OCI-LY1 (cell line): ENCODE measurements around the gene TGM1.

ENCODE experiments used
- H2AFZ ChIP-seq: fragments of 200-600 bp; sonication (generic), shearing (Covaris generic); 2 replicates; pipeline ENCODE4 v1.6.0; 2014; ENCODE audit warnings: antibody characterized with exemption, mild to moderate bottlenecking, low read length
- H3F3A ChIP-seq: fragments of 200-600 bp; sonication (generic), shearing (Covaris generic); 2 replicates; pipeline ENCODE4 v1.6.0; 2014; ENCODE audit warnings: mild to moderate bottlenecking, antibody characterized with exemption, low read length, moderate library complexity; ENCODE audit not compliant: insufficient read depth
- H3K27ac ChIP-seq: fragments of 200-600 bp; sonication (generic); 2 replicates; pipeline ENCODE4 v1.5.1; 2014; ENCODE audit warnings: low read length, mixed run types, mild to moderate bottlenecking, low read depth; ENCODE audit not compliant: poor library complexity, severe bottlenecking
- H3K27me3 ChIP-seq: fragments of 200-600 bp; sonication (generic); 2 replicates; pipeline ENCODE4 v1.6.0; 2014; ENCODE audit warnings: antibody characterized with exemption, mild to moderate bottlenecking, low read length, moderate library complexity; ENCODE audit not compliant: insufficient read depth
- H3K36me3 ChIP-seq: fragments of 200-600 bp; sonication (generic); 2 replicates; pipeline ENCODE4 v1.6.1; 2014; ENCODE audit warnings: mild to moderate bottlenecking, antibody characterized with exemption, low read length, moderate library complexity, mixed read lengths; ENCODE audit not compliant: insufficient read depth
- H3K4me1 ChIP-seq: fragments of 200-600 bp; sonication (generic); 2 replicates; pipeline ENCODE4 v1.5.1; 2014; ENCODE audit warnings: mild to moderate bottlenecking, low read length, moderate library complexity; ENCODE audit not compliant: insufficient read depth, severe bottlenecking
- H3K4me2 ChIP-seq: fragments of 200-600 bp; sonication (generic), shearing (Covaris generic); 2 replicates; pipeline ENCODE4 v1.6.1; 2014; ENCODE audit warnings: low read length
- H3K4me3 ChIP-seq: fragments of 200-600 bp; sonication (generic); 2 replicates; pipeline ENCODE4 v1.5.1; 2014; ENCODE audit warnings: low read length, low read depth, mild to moderate bottlenecking, mixed read lengths; ENCODE audit not compliant: poor library complexity, severe bottlenecking
- H3K79me2 ChIP-seq: fragments of 200-600 bp; shearing (Covaris generic); 2 replicates; pipeline ENCODE4 v1.6.1; 2016; ENCODE audit warnings: mixed run types, low read length, mixed read lengths; ENCODE audit not compliant: insufficient read depth
- H3K9ac ChIP-seq: fragments of 200-600 bp; sonication (generic), shearing (Covaris generic); 2 replicates; pipeline ENCODE4 v1.6.1; 2014; ENCODE audit warnings: mild to moderate bottlenecking, low read length, mixed read lengths
- H3K9me2 ChIP-seq: fragments of 200-600 bp; sonication (generic), shearing (Covaris generic); 2 replicates; pipeline ENCODE4 v1.6.1; 2014; ENCODE audit warnings: low read depth, mild to moderate bottlenecking, low read length, mixed read lengths
- H3K9me3 ChIP-seq: fragments of 200-600 bp; shearing (Covaris generic); 2 replicates; pipeline ENCODE4 v1.6.1; 2014; ENCODE audit warnings: low read length, mixed read lengths
- H4K20me1 ChIP-seq: fragments of 200-600 bp; sonication (generic), shearing (Covaris generic); 2 replicates; pipeline ENCODE4 v1.6.0; 2016; ENCODE audit warnings: mild to moderate bottlenecking, low read length; ENCODE audit not compliant: insufficient read depth
- EZH2 ChIP-seq: fragments of 200-600 bp; sonication (generic), shearing (Covaris generic); IDR thresholded peaks from 2 replicates; pipeline ENCODE4 v1.8.0; 2017; ENCODE audit warnings: borderline replicate concordance, mixed run types, mild to moderate bottlenecking, antibody characterized with exemption, low read length, moderate library complexity, mixed read lengths
- TF ChIP-seq, protein P1 (sequence below): fragments of 200-600 bp; sonication (generic), shearing (Covaris generic); IDR thresholded peaks from 2 replicates; pipeline ENCODE4 v1.5.1; 2017; ENCODE audit warnings: mild to moderate bottlenecking, antibody characterized with exemption, low read length, moderate library complexity, mixed read lengths

Gene TGM1

DNA sequence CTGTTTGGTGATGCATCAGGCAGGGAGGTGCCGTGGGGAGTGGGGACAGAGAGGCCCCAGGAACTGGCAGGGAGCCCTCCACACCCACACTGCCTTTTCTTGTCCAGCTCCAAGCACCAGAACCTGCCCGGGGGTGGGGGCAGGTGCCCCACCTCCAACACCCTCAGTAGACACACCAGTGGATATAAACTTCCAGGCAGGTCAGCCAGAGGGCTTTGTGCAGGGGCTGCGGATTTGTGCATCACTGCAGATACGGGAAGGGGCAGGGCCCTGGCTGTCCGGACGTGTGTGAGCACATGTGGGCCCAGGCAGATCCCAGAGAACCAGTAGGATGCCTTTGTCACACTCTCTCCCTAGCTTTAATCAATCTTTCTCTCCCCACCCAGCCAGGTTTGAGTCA, 1.3 kb upstream of the TGM1 start:
- Histone ChIP-seq H3F3A (no peaks in the 10 kb centered on the region), H3K9ac (no peak overlapping the region), H3K27me3 (no peaks in the 10 kb centered on the region), H3K9me3 (no peaks in the 10 kb centered on the region), H3K9me2 (no peaks in the 10 kb centered on the region), H3K27ac (no peak overlapping the region), H3K4me3 (no peak overlapping the region), H4K20me1 (no peaks in the 10 kb centered on the region), H2AFZ (no peak overlapping the region), H3K36me3 (0 out of 2 replicates have a peak, but pooled peaks cover 3% of the 10 kb centered on the region), H3K4me1 (no peaks in the 10 kb centered on the region), H3K79me2 (no peaks in the 10 kb centered on the region), H3K4me2 (no peak overlapping the region)
- no peak for TF ChIP-seq EZH2
- TF ChIP-seq, protein P1, sequence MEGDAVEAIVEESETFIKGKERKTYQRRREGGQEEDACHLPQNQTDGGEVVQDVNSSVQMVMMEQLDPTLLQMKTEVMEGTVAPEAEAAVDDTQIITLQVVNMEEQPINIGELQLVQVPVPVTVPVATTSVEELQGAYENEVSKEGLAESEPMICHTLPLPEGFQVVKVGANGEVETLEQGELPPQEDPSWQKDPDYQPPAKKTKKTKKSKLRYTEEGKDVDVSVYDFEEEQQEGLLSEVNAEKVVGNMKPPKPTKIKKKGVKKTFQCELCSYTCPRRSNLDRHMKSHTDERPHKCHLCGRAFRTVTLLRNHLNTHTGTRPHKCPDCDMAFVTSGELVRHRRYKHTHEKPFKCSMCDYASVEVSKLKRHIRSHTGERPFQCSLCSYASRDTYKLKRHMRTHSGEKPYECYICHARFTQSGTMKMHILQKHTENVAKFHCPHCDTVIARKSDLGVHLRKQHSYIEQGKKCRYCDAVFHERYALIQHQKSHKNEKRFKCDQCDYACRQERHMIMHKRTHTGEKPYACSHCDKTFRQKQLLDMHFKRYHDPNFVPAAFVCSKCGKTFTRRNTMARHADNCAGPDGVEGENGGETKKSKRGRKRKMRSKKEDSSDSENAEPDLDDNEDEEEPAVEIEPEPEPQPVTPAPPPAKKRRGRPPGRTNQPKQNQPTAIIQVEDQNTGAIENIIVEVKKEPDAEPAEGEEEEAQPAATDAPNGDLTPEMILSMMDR: no peak

DNA sequence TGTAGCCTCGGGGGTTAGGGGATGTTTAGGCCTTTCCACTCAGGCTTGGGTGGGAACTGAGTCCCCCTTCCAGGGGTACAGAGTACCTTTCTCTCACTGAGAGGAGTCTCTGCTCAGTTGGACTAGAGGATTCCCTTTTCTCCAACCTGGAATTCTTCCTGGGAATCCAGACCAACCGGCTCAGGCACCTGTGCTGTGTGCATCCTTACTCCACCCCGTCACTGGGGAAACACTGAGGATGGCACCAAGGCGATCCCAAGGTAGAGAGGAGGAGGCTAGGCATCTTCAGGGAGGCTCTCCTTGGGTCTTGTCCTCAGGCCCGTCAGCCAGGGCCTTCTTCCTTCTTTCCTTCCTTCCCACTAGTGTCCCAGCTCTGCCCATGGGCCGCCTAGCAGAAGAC, 871 bp upstream of the TGM1 start:
- TF ChIP-seq, protein P1: no peak
- TF ChIP-seq EZH2: no peak
- no peak overlapping the region for H3K4me3 ChIP-seq
- no peak overlapping the region for H3K4me2 ChIP-seq
- H3K9me3 ChIP-seq: no peaks in the 10 kb centered on the region
- H3K9ac ChIP-seq: no peak overlapping the region
- H4K20me1 ChIP-seq: no peaks in the 10 kb centered on the region
- no peaks in the 10 kb centered on the region for H3K4me1 ChIP-seq
- no peaks in the 10 kb centered on the region for H3K9me2 ChIP-seq
- no peaks in the 10 kb centered on the region for H3K27me3 ChIP-seq
- 0 out of 2 replicates have a peak, but pooled peaks cover 3% of the 10 kb centered on the region for H3K36me3 ChIP-seq
- H3K27ac ChIP-seq: no peak overlapping the region
- no peaks in the 10 kb centered on the region for H3F3A ChIP-seq
- H3K79me2 ChIP-seq: no peaks in the 10 kb centered on the region
- no peak overlapping the region for H2AFZ ChIP-seq

DNA sequence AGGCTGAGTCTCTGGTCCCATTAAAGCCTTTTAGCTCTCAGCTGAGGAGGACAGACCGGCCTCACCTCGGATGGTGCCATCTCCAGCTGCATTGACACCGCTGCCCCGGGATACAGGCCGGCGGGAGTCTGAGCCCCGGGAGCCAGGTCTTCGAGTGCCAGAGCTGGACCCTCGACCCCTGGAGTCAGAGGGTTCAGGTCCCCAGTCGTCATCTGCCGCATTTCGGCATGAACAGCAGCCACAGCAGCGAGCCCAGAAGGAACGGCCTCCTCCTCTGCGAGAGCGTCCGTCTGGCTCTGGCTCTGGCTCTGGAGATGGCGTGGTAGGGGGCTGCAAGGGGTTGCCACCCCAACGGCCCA, 1.0 kb downstream of the TGM1 start:
- no peak overlapping the region for H3K9ac ChIP-seq
- no peaks in the 10 kb centered on the region for H3K4me1 ChIP-seq
- no peaks in the 10 kb centered on the region for H3K9me2 ChIP-seq
- no peaks in the 10 kb centered on the region for H3F3A ChIP-seq
- no peaks in the 10 kb centered on the region for H4K20me1 ChIP-seq
- no peak overlapping the region for H2AFZ ChIP-seq
- H3K27ac ChIP-seq: no peak overlapping the region
- no peaks in the 10 kb centered on the region for H3K27me3 ChIP-seq
- no peaks in the 10 kb centered on the region for H3K79me2 ChIP-seq
- TF ChIP-seq, protein P1: no peak
- TF ChIP-seq EZH2: no peak
- H3K9me3 ChIP-seq: no peaks in the 10 kb centered on the region
- H3K4me3 ChIP-seq: no peak overlapping the region
- H3K36me3 ChIP-seq: 0 out of 2 replicates have a peak, but pooled peaks cover 3% of the 10 kb centered on the region
- H3K4me2 ChIP-seq: no peak overlapping the region
